HG03432 (cell line): ENCODE data around the gene TUBB1.
"Not testable (repeated sequence)": the region's sequence is repeated elsewhere in the genome, so short reads cannot be mapped to it uniquely, and the experiment has no call there.

Experiments
- ATAC-seq: cut with Tn5 transposase; IDR thresholded peaks from one replicate; pipeline ENCODE4 v1.9.1; 2021; ENCODE audit warnings: mild to moderate bottlenecking, moderate library complexity; ENCODE audit not compliant: unreplicated experiment

Gene TUBB1

DNA sequence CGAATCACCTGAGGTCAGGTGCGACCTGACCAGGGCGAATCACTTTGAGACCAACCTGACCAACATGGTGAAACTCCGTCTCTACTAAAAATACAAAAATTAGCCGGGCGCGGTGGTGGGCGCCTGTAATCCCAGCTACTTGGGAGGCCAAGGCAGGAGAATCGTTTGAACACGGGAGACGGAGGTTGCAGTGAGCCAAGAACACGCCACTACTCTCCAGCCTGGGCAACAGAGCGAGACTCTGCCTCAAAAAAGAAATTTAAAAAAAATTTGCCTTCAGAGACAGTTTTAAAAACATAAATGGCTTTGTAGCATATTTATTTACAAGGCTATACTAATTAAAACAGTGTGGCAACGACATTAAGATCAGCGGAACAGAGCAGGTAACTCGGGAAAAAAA is 22.3 kb downstream of the TUBB1 start:
- not testable (repeated sequence) for ATAC-seq

DNA sequence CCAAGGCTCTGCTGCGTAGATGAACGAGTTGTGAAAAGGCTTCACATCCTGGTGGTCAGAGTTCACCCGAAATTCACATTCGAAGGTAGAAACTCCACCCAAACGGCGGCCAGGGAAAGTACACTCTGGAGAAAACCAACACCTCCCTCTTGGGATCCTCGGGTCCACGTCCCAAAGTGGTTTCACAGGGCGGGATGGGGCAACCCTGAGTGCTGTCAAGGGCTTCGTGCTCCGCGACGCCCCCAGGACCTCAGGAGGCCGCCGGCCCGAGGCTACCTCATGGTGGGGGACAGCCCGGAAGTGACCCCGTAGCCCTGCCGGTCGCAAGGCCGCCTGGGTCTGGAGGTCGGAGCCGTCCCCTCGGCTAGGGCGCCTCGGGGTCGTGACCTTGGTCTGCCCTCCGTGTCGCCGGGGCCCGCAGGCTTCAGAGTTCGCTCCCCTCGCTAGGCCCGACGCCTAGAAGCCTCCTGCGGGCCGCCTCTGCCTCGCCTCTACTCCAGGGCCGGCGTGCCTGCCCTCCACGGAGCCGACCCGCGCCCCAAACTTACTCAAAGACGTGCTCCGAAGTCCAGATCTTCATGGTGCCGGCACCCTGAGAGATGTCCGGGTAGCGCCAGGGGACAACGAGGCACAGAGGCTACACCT is 23.0 kb downstream of the TUBB1 start, which contains the start of gene PRELID3B:
Gene PRELID3B, minus strand, starts transcription at position 636 of the 645 bp plus-strand sequence. Its CDS starts 56 bp downstream, at position 580.
- peak; percentile 31 for ATAC-seq

DNA sequence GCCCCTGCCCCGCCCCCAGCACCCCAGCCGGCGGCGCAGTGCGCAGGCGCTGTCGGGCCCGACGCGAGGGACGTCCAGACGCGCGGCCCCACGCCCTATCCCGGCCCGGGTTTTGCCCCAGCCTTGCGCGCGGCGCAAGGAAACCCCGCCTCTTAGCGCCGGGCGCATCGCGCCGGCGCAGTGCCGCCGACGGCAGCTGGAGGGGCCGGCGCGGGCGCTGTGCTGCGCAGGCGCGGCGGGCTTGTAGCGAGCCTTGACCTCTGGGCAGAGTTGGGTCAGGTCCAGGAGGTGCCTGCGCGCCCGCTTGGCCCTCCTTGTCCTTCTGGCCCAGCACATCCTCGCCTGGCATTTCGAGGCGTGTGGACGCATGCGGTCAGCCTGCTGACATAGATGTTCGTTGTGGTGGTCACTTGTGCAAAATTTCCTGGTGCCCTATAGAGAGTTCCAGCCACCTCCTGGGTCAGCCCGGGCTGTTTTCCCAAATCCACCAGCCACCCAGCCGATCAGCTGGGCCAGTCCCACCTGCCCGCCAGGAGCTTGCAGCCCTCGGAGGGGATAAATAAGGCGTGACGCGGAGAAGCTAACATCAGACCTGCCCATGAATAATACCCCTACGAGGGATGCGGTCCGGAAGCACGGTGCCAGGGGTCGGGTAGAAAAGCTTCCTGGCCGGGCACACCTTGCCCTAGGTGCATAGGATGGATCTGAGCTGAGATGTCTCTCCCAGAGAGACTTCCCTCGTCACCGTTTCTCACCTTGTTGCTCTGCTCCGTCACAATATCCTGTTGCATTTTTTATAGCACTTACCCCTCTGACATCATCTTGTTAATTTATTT is 23.8 kb downstream of the TUBB1 start:
- ATAC-seq, result peak; percentile 92

DNA sequence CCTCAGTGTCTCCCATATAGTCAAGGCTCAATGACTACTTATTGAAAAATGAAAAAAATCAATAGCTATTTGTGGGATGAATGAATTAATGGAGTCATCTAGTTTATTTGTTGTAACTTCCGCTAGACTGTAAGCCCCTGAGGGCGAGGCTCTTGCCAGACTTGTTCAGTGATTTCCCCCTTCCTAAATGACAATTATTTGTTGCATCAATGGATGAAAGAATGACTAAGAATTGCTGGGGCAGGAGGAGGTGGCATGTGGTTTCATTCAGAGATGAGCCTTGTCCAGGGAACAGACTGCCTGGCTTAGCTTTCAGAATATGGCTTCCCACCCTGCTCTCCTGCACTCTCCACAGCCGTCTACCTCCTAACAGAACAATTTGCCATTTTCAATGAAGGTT is 24.5 kb downstream of the TUBB1 start:
- ATAC-seq, result no peak

DNA sequence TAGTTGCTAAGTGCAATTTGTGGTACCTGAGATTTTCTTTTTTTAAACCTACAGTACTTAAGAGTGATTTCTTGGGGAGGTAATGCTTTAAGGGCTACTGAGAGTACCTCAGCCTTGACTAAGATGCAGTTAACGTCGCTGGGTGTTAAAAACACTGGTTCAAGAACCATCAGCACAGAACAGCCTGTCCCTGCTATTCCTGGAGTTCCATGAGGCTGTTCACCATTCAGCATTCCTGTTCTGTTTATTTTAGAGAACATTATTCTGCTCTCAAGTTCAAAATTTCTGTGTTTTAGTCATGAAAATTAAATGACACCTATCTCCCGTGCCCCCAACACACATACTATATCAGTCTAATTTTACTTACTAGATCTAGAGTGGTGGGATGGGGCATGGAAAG is 25.1 kb downstream of the TUBB1 start:
- no peak for ATAC-seq

DNA sequence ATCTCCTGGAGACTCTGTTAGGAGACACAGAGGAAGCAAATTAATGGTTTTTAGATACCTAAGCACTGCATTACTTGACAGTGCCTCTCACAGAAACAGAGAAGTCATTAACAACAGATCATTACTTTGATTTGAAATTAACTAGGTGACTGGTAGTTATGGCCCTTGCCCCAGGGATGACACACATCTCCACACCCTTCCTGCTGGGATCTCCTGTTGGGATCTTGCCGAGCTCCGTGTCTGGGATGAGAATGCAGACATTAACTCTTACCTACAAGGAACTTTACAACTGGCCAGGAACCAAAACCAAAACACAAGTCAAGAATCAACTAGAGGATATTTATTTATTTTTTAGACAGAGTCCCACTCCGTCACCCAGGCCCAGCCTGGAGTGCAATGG is 25.6 kb downstream of the TUBB1 start:
- ATAC-seq, result no peak

DNA sequence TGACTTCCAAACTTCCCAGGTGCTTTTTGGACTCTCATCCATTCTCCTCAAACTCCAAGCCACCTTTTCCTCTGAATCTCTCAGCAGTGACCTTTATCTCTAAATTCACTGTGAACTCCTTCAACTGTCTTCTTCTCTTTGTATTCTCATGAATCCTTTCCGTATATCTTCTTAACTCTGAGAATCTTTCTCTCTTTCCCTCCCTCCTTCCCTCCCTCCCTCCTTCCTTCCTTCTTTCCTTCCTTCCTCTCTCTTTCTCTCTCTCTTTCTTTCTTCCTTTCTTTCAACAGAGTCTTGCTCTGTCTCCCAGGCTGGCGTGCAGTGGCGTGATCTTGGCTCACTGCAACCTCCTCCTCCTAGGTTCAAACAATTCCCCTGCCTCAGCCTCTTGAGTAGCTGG is 27.6 kb downstream of the TUBB1 start:
- no peak for ATAC-seq

DNA sequence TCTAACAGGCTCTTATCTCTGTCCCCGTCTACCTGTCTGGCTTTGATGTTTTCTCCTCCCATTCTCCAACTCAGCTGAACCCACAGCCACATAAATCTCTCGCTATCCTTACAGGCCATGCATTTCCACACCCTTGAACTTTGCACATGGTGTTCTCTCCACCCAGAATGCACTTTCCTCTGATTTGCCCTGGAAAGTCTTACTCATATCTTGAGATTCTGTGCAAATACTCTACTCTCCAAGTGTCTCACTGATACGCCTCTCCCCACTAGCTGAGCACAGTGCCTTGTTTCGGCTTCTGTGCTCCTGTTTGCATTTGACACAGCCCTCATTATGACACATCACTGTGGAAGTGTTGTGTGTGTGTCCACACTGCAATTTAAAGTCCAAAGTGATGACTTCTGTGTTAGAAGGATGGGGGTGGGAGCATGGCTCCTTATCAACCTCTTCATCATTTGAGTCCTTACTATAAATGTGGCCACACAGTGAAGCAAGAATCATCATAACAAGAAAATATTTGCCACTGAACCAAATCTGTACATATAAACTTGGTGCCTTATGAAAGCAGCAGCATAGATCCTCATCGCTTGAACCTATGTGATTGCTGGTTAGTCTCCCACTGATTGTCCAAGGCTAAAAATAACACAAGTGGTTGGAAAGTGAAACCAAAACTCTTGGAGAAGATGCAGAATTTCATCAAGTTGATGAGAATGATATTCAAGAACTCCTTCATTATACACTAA is 28.9 kb downstream of the TUBB1 start:
- no peak for ATAC-seq

DNA sequence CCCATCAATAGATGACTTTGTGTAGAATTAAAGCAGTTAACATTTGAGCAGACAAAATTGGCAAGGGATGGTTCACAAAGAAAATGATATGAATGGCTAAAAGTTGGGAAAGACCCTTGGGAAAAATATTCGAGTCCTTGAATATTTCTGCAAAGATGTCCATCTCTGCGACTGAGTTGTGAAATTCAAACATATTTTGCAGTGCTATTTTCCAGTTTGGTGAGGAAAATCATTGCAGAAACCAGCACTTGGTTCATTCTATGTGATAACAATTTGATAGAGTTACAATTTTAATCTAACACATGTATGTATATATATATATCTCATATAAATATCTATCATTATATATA is 29.4 kb downstream of the TUBB1 start:
- no peak for ATAC-seq

DNA sequence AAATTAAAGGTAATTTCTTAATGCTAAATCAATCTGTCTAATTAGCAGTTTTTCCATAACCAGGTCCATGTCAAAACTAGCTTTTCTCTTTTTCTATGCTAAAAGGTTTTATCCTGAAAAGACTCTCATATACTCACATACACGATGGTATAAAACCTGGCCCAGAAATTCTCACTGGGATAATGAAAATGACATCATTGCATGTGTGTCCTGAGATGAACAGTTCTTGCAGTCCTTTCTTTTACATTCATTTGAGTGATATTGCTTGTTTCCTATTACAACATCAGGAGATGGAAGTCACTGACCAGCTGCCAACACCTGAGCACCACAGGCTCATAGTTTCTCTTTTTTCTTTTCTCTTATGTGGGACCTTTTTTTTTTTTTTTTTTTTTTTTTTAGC is 31.2 kb downstream of the TUBB1 start:
- ATAC-seq, result no peak

DNA sequence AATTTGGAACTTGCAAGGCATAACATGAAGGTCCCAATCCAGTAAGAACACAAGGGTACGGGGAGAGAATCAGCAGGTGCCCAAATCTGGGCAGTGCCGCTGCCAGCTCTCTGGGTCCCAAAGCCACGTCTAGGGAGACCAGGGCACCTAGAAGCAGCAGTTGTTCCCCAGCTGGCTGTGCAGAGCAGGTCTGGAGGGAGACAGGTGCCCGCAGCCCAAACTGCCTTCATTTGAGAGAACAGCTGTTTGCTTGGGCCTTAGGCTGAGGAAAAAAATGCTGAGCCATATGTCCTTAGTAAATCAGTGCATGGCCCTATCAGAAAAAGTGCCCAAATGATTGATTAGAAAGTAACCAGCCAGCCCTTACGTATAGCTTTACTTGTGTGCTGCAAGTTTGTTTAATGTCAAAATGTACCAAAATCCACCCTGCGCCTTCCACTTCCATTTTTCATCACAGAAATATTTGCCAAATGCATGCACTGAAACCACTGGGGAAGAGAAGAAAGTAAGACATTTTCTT is 32.5 kb downstream of the TUBB1 start:
- ATAC-seq, result no peak

DNA sequence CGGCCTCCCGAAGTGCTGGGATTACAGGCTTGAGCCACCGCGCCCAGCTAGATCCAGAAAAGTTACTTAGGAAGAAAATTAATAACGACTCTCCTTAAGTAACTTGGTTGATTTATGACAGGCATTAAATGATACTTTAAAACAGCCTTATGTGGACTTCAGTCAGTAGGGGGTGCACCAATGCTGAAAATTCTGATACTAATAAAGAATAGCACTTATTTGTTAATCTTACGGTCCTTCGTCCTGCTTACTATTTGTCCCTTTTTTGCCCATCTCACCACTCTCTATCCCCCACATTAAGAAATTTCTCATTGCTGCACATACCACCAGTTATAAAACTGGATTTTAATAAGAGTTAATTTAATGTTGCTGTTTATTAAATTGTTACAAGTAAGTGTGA is 36.1 kb downstream of the TUBB1 start:
- no peak for ATAC-seq

DNA sequence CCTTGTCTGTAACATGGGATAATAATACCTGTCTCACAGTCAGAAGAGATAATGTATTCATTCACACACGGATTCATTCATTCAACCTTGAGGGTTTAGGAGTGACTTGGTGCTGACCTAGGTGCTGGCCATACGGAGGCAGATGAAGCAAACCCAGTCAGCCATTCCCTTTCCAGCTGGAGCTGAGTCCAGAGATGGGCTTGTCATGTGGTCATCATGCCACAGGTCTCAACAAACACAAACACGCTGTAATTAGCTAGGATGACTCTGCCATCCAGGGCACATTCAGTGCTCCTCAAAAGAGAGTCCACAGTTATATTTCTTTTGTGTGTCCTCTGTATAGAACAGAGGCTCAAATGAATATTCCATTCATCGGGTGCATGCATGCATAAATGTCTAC is 42.9 kb downstream of the TUBB1 start:
- ATAC-seq, result no peak

DNA sequence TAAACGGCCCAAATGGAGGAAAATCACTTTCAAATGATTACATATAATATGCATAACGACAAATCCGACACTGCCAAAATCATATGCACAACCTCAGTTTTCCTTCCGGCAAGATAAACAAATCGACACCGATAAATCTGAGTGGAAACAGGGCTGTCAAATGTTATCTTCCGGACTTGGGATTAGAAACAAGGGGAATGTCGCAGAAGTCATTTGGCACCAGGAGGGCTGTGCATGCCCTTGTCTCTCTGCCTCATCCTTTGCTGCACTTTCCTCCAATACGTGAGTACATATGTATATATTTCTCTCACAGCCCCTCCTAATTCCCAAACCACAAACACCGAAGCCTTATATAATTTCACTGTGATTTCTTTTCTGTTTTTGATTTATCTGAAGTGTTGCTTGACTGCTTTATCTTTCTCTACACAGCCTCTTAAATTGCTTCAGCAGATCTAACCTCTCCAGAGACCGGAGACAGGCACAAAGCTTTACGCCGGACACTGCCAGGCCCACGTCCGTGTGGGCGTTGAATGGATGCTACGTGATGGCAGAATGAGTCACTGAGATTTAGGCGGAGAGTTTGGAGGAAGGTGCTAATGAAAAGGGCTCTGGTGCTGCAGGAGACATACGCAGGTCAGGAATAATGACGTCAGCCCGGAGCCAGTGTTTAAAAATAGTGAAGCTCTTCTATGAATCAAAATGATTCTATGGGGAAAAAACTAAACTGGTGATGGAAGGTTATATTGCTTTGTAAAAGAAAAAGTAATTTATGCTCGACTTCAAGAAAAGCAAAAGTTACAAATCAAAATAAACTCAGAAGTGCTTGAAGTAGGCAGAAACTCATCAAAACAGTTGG is 44.4 kb downstream of the TUBB1 start:
- ATAC-seq, result no peak

DNA sequence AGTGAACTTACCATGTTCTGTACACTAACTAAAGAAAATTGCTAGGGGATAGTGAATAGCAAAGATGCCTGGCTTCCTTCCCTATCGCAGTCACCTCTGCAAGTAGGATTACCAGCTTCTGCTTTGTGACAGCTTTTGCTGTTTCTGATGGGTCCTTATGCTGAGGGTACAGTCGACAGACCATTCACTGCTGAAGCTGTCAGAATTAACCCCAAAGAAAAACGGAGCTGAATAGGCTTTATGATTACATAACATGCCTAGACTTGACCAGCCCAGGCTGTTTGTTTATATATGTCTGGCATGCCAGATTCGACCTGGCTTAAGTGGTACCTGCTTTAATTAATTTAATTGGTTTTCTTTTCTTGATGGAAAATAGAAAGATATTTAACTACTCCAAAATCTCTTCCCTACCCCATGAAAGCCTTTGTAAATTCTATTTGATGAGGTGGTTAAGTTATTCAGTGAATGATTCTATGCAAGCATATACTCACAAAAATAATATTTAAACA is 45.0 kb downstream of the TUBB1 start:
- no peak for ATAC-seq

DNA sequence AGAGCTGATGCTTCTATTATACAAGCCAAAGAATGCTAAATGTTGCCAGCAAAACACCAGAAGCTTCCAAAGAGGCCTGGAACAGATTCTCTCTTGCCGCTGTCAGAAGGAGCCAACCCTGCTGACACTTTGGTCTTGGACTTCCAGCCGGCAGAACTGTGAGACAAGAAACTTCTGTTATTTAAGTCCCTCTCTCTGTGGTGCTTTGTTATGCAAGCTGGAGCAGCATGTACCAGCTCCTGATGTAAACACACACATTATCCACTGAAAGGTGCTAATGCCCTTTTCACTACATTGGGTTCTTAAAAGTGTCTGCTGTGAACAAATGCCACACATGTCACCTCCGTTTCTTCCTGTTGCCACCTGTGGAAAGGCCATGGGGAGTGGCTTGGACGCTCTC is 49.3 kb downstream of the TUBB1 start:
- ATAC-seq, result no peak

DNA sequence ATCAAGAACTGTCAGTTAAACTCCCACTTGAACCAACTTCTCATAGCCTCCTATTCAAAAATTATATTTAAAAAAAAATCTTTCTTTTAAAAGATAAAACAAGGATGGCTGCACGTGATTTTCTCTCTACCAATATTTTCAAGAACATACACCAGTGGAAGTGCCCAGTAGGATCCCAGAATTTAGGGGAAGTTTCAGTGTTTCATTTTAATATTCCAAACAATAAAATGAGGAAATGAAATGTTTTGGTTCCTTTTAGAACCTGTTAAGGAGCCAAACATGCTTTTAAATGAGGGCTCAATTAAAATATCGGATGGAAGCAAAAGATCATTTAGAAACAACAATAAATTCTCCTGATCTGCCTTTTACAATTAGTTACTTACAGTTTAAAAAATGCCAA is 49.8 kb downstream of the TUBB1 start:
- no peak for ATAC-seq

DNA sequence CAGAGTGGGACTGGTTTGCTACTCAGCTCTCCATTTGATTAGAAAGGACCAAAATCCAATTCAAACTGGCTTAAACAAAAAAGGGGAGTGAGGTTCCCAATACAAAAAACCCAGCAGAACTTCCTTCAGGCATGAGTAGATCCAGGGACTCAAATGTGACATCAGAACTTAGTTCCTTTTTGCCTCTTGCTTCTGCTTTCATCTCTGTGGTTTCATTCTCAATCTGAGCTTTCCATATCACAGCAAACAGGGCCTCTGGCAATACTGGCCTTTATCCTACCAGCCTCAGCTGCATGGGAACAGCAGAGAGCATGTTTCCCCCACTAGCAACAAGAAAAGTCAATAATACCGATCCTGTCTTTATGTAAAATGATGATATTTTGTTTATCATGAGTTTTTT is 52.0 kb downstream of the TUBB1 start:
- ATAC-seq, result peak; percentile 78

DNA sequence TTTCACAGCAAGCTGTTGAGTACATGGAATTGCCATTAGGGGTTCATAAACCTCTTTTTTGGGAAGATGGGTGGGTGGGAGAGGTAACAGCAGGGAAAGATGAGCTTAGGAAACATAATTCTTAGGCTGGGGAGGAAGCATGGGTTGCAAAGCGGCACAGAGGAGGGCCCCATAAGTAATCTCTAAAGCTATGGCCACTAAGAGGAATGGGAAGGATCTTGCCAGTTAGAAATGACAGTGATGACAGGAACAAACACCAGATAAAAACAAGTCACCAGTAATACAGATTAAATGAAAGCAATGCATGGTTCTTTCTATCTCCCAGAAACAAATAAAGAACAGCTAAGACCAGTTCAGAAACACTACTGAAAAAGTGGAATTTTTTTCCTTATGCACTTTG is 54.4 kb downstream of the TUBB1 start:
- no peak for ATAC-seq

DNA sequence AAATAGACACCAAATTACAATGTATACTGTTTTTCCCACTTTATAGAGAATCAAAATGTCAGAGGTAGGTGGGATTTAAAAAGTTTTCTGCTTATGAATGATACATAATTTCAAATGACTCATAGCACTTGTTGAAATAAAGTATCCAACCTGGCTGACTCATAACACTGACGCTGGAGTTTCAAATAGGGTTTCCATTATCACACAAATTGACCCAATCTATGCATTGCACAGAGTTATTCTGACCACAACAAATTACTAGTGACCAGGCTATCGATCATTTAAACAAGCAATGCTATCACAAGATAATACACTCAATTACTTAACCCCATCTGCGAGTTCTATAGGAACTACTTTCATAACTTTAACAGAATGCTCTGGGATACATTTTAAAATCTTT is 55.2 kb downstream of the TUBB1 start:
- ATAC-seq, result no peak
